ACHN (cell line): ENCODE measurements around the gene OXCT1.
A peak's percentile ranks its signal among the peaks of the same experiment; 100 is the strongest.

Experiments used
- DNase-seq: peaks from one replicate; pipeline ENCODE4 v3.0.0-alpha.2; 2015
- in situ Hi-C: cut with HindIII; loops from 2 replicates; pipeline ENCODE4 v1.10.0; 2017; ENCODE audit warnings: low sequenced_read_pairs, low pct_ligation_motif_present, low pct_unique_long_range_greater_than_20kb

OXCT1 gene

DNA sequence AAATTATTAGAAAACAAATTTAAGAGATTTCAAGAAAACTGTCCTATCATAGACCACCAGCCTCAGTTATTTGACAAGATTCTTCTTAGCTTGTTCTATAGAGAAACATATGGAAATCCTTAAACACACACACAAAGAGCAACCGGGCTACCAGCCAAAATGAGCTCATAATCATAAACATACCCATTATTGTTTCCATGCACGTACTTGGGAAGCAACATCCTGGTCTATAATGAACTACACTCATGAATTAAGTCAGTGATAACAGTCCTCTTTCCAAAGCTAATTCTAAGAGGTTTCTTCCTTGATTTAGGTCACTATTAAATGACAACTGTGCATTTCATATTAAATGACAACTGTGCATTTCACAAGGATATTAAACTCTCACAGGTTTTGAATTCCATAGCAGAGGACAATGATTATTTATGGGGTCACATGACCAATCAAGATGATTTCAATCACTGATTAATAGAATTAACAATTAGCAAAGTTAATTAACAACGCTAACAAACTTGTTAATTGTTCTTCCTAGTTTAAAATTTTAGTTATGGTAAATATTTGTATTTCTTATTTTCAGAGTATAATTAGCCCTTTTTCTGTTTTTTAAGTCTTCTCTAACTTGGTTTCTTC lies 77.0 kb downstream of the OXCT1 start:
- in situ Hi-C loops: no loop called here
- DNase-seq: no peak

GRCh38 chr5:41790038-41790776 lies 80.0 kb downstream of the OXCT1 start:
- no peak for DNase-seq
- in situ Hi-C loops: no loop called here

- in situ Hi-C loops: no loop called here
- DNase-seq: no peak
Observed at GRCh38 chr5:41789434-41789833, 80.8 kb downstream of the OXCT1 start.

DNA sequence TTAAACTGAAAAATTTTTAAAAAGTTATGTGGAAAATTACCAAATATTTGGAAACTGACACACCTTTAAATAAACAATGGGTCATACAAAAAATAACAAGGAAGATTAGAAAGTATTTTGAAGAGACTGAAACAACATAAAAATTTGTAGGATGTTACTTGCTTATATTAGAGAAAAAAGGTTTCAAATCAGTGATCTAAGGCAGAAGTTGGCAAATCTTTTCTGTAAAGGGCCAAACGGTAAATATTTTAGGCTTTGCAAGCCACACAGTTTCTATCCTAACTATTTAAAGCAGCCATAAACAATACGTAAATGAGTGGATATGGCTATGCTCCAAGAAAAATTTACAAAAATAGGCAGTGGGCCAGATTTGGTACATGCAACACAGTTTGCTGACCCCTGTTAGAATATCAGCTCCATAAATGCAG lies 81.3 kb downstream of the OXCT1 start:
- in situ Hi-C loops: no loop called here
- DNase-seq: no peak

- in situ Hi-C loops: no loop called here
- no peak for DNase-seq
Observed at GRCh38 chr5:41787265-41787664, 83.0 kb downstream of the OXCT1 start.

DNA sequence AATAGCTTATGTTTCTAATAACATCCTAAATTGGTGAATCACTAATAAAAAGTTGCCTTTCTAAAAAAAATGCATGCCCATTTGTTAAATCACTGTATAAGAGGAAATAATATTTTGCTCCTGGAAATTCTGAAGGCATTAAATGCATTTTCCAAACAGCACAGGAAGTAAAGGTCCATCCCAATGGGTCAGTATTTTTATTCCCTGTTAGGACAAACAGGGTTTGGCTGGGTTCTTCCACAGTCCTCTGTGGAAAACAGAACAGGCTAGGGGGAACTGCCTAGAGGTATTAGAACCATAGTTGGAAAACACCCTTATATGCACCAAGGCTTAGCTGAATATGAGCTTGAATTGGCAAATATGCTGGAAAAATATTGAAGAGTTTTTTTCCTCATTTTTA lies 85.2 kb downstream of the OXCT1 start:
- DNase-seq: no peak
- in situ Hi-C loops: no loop called here

DNA sequence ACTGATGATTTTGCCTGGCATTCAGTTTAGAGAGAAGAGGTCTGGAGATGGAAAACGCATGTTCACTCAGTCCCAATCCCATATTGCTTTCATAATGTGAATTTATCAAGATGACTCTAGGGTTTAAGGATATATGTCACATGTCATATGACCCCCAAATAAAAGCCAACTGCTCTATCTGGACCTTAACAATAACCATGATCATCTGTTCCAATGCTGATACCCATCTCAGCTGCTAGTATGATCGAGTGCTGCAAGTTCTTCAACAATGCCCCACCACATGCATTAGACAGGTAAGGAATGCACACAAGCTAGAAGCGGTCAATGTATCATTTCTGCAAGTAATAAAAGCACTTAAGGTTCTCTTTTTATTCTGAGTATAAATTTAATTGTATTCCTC lies 91.8 kb downstream of the OXCT1 start:
- in situ Hi-C loops: no loop called here
- no peak for DNase-seq

- in situ Hi-C loops: no loop called here
- no peak for DNase-seq
Observed at GRCh38 chr5:41776435-41776834, 93.8 kb downstream of the OXCT1 start.

GRCh38 chr5:41773799-41774198 lies 96.4 kb downstream of the OXCT1 start:
- in situ Hi-C loops: no loop called here
- no peak for DNase-seq

GRCh38 chr5:41772785-41773442 lies 97.3 kb downstream of the OXCT1 start:
- no peak for DNase-seq
- in situ Hi-C loops: no loop called here

GRCh38 chr5:41772056-41772455 lies 98.2 kb downstream of the OXCT1 start:
- DNase-seq: no peak
- in situ Hi-C loops: no loop called here

GRCh38 chr5:41770799-41771198 lies 99.4 kb downstream of the OXCT1 start:
- no peak for DNase-seq
- in situ Hi-C loops: no loop called here

GRCh38 chr5:41768692-41769091 lies 101.5 kb downstream of the OXCT1 start:
- in situ Hi-C loops: no loop called here
- no peak for DNase-seq

DNA sequence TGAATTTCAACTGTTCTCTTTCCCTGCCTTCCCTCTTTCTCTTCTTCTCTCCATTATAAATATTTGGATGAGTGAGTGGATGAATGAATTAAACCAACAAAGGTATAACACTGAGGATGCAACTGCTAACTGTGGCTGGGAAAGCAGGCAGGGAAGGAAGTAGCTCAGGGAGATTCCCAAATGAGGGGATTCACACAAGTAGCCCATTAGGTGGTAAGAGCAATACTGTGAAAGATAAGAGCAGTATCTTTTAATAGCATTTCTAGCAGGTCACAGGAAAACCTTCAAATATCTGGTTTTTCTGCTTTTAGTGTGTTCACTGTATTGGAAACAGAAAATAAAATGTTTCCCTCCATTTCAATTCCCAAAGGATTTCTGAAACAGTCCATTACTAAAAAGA lies 105.6 kb downstream of the OXCT1 start:
- in situ Hi-C loops: no loop called here

GRCh38 chr5:41763574-41763973 lies 106.7 kb downstream of the OXCT1 start:
- DNase-seq: no peak
- in situ Hi-C loops: no loop called here

More for the DNA sequence above, 105.6 kb downstream of the OXCT1 start:
- no peak for DNase-seq

DNA sequence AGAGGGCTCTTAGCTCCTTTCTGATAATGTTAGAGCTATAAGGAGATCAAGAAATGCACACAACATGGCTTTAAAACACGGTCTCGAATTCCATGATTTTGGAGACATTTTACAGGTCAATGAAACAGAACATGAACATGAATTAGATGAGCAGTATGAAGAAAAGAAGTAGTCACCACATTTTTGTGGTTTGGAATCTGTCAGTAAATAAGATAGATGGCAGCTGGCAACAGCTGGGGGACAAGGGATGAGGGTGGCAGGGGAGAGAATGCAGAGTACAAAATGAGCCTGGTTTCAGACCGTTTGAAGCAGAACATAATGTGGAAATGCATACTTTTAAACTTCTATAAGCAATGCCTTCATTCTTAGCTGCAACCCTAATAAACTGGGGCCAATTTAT lies 107.1 kb downstream of the OXCT1 start:
- in situ Hi-C loops: no loop called here
- peak; percentile 30 for DNase-seq

DNA sequence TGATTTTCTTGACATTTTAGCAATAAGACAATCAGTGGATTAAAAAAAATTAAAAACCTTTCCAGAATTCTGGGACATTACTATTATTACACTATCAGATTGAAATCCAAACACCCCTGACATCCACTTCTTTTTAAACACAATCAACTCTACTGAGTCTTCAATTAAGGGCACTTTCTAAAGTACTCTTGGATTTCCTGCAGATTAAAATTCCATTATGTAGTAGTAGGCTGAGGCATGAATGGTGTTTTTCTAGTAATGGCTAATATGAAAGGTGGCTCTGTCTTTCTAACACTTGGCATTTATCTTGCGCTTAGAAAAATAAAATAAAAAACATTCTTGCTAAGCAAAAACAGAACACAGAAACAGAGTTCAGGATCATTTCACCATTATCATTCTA lies 107.8 kb downstream of the OXCT1 start:
- DNase-seq: no peak
- in situ Hi-C loops: no loop called here

DNA sequence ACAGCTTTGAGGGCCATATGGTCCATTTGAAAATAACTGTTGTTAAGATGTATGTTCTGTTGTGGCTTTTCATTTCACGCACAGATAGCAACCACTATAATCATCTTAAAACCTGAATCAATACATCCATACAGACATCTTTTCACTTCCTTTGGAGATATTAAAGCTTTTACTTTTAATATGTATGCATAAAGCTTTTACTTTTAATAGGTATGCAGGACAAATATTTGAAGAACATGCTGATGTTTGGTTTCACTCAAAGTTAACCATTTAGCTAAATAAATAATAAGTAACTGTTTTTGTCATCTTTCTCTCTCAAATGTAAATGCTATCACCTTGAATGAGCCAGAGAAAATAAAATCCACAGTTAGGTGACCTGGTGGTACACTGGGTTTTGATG lies 108.6 kb downstream of the OXCT1 start:
- no peak for DNase-seq
- in situ Hi-C loops: no loop called here

DNA sequence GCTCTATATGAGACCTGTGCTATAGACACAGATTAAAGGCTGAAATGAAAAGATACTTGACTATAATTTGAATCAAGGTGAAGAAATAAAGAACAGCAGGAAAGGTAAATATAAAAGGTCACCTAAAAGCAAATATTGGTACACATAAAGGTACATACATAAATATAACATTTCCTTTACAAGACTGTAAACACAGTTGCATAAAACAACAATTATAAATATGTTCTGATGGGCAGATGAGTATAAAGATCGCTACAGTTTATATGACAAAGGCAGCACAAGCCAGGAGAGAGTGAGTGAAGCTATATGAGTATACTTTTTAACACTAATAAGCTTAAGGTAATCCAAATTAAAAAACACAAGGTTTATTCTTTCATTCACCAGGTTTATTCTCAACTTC lies 114.5 kb downstream of the OXCT1 start:
- no peak for DNase-seq
- in situ Hi-C loops: no loop called here

DNA sequence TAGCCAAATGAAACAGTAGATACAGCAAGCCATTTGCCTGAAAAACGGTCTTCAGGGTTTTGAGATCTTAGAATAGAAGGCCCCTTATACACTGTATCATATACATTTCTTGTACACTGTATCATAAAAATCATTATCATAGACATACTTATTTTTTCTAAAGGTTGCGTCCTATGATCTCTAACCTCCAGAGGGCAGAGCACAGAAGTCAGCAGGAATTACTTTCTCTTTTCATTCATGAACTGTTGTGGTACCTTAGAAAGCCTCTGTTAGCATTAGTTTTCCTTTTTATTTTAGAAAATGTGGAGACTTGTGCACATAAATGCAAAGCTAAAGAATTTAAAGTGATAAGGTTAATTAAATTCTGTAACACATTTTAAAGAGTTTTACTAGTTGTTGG lies 115.4 kb downstream of the OXCT1 start:
- in situ Hi-C loops: no loop called here
- peak; percentile 43 for DNase-seq
